Endothelial cell of umbilical vein (primary cell): Measurements from ENCODE around the gene AGRN. TPM values are rescaled to one million over a fixed set of nuclear protein-coding genes. Genes with fewer than 3 reads are reported as not detected.
"Not testable (repeated sequence)": the region's sequence is repeated elsewhere in the genome, so short reads cannot be mapped to it uniquely, and the experiment has no call there.

ENCODE experiments used
- BruUV-seq: library from RNA; stranded (reverse); fragments of 400-500 nt; replicated peaks from 2 replicates; lab custom pipeline; 2021; lab: Mats Ljungman, UMichigan
- CTCF ChIA-PET: fragments of 300-600, 350-600 bp; sonication (Branson Sonifier 250); formaldehyde crosslinking; loops from one replicate; lab custom pipeline; 2021; ENCODE audit warnings: antibody characterized with exemption, inconsistent platforms; lab: Charles Lee
- POLR2A ChIA-PET: fragments of 300-600, 350-600 bp; sonication (Branson Sonifier 250); formaldehyde crosslinking; loops from one replicate; lab custom pipeline; 2021; ENCODE audit warnings: antibody characterized with exemption, inconsistent platforms; lab: Charles Lee
- DNase-seq: peaks from one replicate; pipeline ENCODE4 v3.0.0-alpha.2; 2011; ENCODE audit warnings: low read depth, low spot score
- FAIRE-seq: peaks from 2 replicates; lab custom pipeline; 2011; peaks lifted over from hg19 to GRCh38; lab: Jason Lieb, UNC
- H2AFZ ChIP-seq: 2 replicates; pipeline ENCODE4 v1.6.0; 2012; ENCODE audit warnings: low read depth, low read length, control low read depth, inconsistent platforms
- H3K27ac ChIP-seq: 2 replicates; pipeline ENCODE4 v1.5.1; 2011; ENCODE audit warnings: low read depth, mild to moderate bottlenecking, control low read depth, low read length, moderate library complexity; ENCODE audit not compliant: insufficient read depth
- H3K27me3 ChIP-seq, 2 experiments: 2 replicates each; pipeline versions ENCODE4 v1.6.0 to v1.6.1; 2011; ENCODE audit warnings: low read length in 2 of 2, mixed read lengths in 1 of 2; ENCODE audit not compliant: control insufficient read depth in 2 of 2, insufficient read depth in 2 of 2
- H3K36me3 ChIP-seq, 2 experiments: 2 replicates in 1 of 2; 3 replicates in 1 of 2; pipeline ENCODE4 v1.5.1; 2011; ENCODE audit warnings: low read length in 2 of 2, mild to moderate bottlenecking in 1 of 2, moderate library complexity in 1 of 2; ENCODE audit not compliant: control insufficient read depth in 2 of 2, insufficient read depth in 2 of 2; ENCODE audit errors: extremely low read depth in 1 of 2
- H3K4me1 ChIP-seq: 3 replicates; pipeline ENCODE4 v1.5.1; 2011; ENCODE audit warnings: mild to moderate bottlenecking, low read length; ENCODE audit not compliant: control insufficient read depth, insufficient read depth; ENCODE audit errors: extremely low read depth
- H3K4me2 ChIP-seq: 2 replicates; pipeline ENCODE4 v1.6.1; 2011; ENCODE audit warnings: low read length, control low read depth, mixed read lengths; ENCODE audit not compliant: insufficient read depth
- H3K4me3 ChIP-seq, 3 experiments: fragments of 200-600 bp in 1 of 3; sonication (generic), shearing (Covaris generic) in 1 of 3; replicated peaks in 1 of 3; 2 replicates each; pipeline ENCODE4 v1.5.1; 2011 to 2016; ENCODE audit warnings: control low read depth in 3 of 3, low read length in 3 of 3, mild to moderate bottlenecking in 2 of 3, inconsistent platforms in 1 of 3, low read depth in 1 of 3, moderate library complexity in 1 of 3; ENCODE audit not compliant: insufficient read depth in 1 of 3
- H3K79me2 ChIP-seq: 2 replicates; pipeline ENCODE4 v1.6.0; 2012; ENCODE audit warnings: low read length, inconsistent platforms; ENCODE audit not compliant: control insufficient read depth, insufficient read depth
- H3K9ac ChIP-seq: replicated peaks from 2 replicates; pipeline ENCODE3; 2011; ENCODE audit warnings: low read length, control low read depth; ENCODE audit not compliant: insufficient read depth; ENCODE audit errors: extremely low read depth
- H3K9me1 ChIP-seq: replicated peaks from 3 replicates; pipeline ENCODE4 v1.6.0; 2011; ENCODE audit warnings: mild to moderate bottlenecking, low read length; ENCODE audit not compliant: control insufficient read depth, insufficient read depth; ENCODE audit errors: extremely low read depth
- H3K9me3 ChIP-seq: replicated peaks from 2 replicates; pipeline ENCODE4 v1.5.1; 2012; ENCODE audit warnings: low read length, inconsistent platforms; ENCODE audit not compliant: control insufficient read depth, insufficient read depth
- H4K20me1 ChIP-seq: replicated peaks from 2 replicates; pipeline ENCODE3; 2011; ENCODE audit warnings: mild to moderate bottlenecking, low read length; ENCODE audit not compliant: control insufficient read depth, insufficient read depth; ENCODE audit errors: extremely low read depth
- FOS ChIP-seq: IDR thresholded peaks from 2 replicates; pipeline ENCODE4 v1.6.1; 2011; ENCODE audit warnings: mild to moderate bottlenecking, low read length, moderate library complexity, borderline replicate concordance; ENCODE audit not compliant: insufficient read depth
- GATA2 ChIP-seq: IDR thresholded peaks from 2 replicates; pipeline ENCODE4 v1.7.0; 2011; ENCODE audit warnings: low read depth, mild to moderate bottlenecking, moderate library complexity, mixed read lengths, low read length; ENCODE audit not compliant: insufficient read length, insufficient read depth
- dilution Hi-C: fragments of 300-500 bp; cut with MboI; formaldehyde crosslinking; loops from one replicate; pipeline ENCODE4 v1.15.0; 2019; ENCODE audit warnings: low sequenced_read_pairs; ENCODE audit not compliant: extremely low pct_ligation_motif_present
- intact Hi-C: fragments of 100-400 bp; cut with micrococcal nuclease; formaldehyde crosslinking; loops from one replicate; pipeline ENCODE4 v1.10.0; 2022
- polyA plus RNA-seq, 4 experiments: library from polyadenylated mRNA; depleted of rRNA in 3 of 4; stranded (reverse) in 3 of 4; unstranded in 1 of 4; fragments of >200 nt; gene quantifications; 2 replicates each; pipeline versions ENCODE4 v1.2.1 to v1.2.3, GENCODE V29; 2011 to 2012; ENCODE audit warnings: missing spikeins in 1 of 4
- total RNA-seq: library from RNA; stranded (reverse); gene quantifications from 2 replicates; pipeline ENCODE4 v1.2.3, GENCODE V29; 2021
- TF ChIP-seq, protein P1 (sequence below), 2 donors: IDR thresholded peaks; 1 replicate in 1 of 2; 2 replicates in 1 of 2; pipeline ENCODE4 v1.5.1; 2011; ENCODE audit warnings: low read length in 2 of 2, mild to moderate bottlenecking in 2 of 2, moderate library complexity in 2 of 2, control low read depth in 1 of 2, inconsistent platforms in 1 of 2, low read depth in 1 of 2; ENCODE audit not compliant: insufficient read depth in 1 of 2; ENCODE audit errors: extremely low read depth in 1 of 2

The AGRN gene
- total and polyA plus RNA-seq, 2 donors (not counting 3 experiments of a cell fraction or from before 2014, with no cell fraction given) = 66.6 to 67.8 TPM

- H3K79me2 ChIP-seq, FAIRE-seq, BruUV-seq, H3K9ac ChIP-seq, H3K27me3 ChIP-seq, dilution Hi-C loops, H3K4me1 ChIP-seq, H3K36me3 ChIP-seq, DNase-seq, POLR2A ChIA-PET, H3K9me1 ChIP-seq, H3K9me3 ChIP-seq, intact Hi-C loops, CTCF ChIA-PET, H3K4me3 ChIP-seq, H3K27ac ChIP-seq, H2AFZ ChIP-seq, H4K20me1 ChIP-seq, H3K4me2 ChIP-seq: not testable (repeated sequence)
Observed at GRCh38 chr1:1077396-1077795, 57.5 kb downstream of the AGRN start.

- Histone ChIP-seq H3K27me3 (no peaks in the 10 kb centered on the region), H3K79me2 (no peaks in the 10 kb centered on the region), H3K4me1 (peaks cover 2% of the 10 kb centered on the region), H3K9me1 (no peaks in the 10 kb centered on the region), H3K9ac (no peak overlapping the region), H3K4me2 (peak overlapping the region; percentile 19), H3K4me3 (no peak overlapping the region), H4K20me1 (no peaks in the 10 kb centered on the region), H3K36me3 (no peaks in the 10 kb centered on the region), H2AFZ (peak overlapping the region; percentile 26), H3K27ac (no peak overlapping the region), H3K9me3 (no peaks in the 10 kb centered on the region)
- ChIA-PET CTCF (interaction anchor here (0.7 to 1.7 kb wide), 4 partner anchors 10 to 97 kb away, joined by 3 to 6 read pairs (median 4); no protein-coding TSS in a partner anchor), POLR2A (no interaction called here)
- dilution Hi-C loops = no loop called here
- TF ChIP-seq FOS (no peak), GATA2 (no peak)
- TF ChIP-seq, protein P1, sequence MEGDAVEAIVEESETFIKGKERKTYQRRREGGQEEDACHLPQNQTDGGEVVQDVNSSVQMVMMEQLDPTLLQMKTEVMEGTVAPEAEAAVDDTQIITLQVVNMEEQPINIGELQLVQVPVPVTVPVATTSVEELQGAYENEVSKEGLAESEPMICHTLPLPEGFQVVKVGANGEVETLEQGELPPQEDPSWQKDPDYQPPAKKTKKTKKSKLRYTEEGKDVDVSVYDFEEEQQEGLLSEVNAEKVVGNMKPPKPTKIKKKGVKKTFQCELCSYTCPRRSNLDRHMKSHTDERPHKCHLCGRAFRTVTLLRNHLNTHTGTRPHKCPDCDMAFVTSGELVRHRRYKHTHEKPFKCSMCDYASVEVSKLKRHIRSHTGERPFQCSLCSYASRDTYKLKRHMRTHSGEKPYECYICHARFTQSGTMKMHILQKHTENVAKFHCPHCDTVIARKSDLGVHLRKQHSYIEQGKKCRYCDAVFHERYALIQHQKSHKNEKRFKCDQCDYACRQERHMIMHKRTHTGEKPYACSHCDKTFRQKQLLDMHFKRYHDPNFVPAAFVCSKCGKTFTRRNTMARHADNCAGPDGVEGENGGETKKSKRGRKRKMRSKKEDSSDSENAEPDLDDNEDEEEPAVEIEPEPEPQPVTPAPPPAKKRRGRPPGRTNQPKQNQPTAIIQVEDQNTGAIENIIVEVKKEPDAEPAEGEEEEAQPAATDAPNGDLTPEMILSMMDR (IDR thresholded peaks at IDR 0.05; ENCODE audit: extremely low read depth in 1 of 2, insufficient read depth in 1 of 2, low read depth in 1 of 2, low read length in 2 of 2) = no peak
- no TSS peak for BruUV-seq
- intact Hi-C loops = loop anchor here (2.0 kb wide), 1 partner anchor 37 kb away; the partner anchor contains the start of gene C1orf159
- DNase-seq (peak; percentile 59), FAIRE-seq (no peak)
Observed at GRCh38 chr1:1079408-1080121, 59.6 kb downstream of the AGRN start.
